Liver (tissue), 2 donors: Measurements from ENCODE around the gene ARFRP1.

Source experiments
- FOXA1 ChIP-seq: IDR thresholded peaks from 2 replicates; pipeline ENCODE4 v1.6.1; 2016; ENCODE audit warnings: antibody characterized with exemption
- TF ChIP-seq, protein P1 (sequence below): fragments of 150-350 bp; IDR thresholded peaks from 2 replicates; pipeline ENCODE4 v1.5.1; 2017; ENCODE audit warnings: improper control_type of control experiment, low read depth, low read length; ENCODE audit not compliant: missing input control
- TF ChIP-seq, protein P2 (sequence below): IDR thresholded peaks from 2 replicates; pipeline ENCODE4 v1.6.1; 2016; ENCODE audit warnings: antibody characterized with exemption, mild to moderate bottlenecking
- donor health status: healthy.

DNA sequence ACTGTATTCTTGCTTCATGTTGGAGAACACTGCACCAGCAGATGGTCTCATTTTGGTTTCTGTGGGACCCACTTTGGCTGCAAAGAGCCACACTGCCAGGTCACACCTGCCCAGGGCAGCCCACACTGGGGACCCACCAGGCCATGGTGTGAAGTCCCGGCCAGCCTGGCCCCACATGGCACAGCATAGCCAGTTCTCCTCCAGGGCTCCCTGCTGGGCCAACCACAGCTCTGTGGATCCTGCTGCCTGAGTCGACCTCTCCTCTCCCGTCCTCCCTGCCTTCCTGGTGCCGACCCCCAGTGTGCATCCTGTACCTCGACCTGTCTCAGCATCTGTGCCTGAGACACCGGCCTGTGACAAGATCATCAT, 3.0 kb downstream of the ARFRP1 start:
- TF ChIP-seq, protein P1, sequence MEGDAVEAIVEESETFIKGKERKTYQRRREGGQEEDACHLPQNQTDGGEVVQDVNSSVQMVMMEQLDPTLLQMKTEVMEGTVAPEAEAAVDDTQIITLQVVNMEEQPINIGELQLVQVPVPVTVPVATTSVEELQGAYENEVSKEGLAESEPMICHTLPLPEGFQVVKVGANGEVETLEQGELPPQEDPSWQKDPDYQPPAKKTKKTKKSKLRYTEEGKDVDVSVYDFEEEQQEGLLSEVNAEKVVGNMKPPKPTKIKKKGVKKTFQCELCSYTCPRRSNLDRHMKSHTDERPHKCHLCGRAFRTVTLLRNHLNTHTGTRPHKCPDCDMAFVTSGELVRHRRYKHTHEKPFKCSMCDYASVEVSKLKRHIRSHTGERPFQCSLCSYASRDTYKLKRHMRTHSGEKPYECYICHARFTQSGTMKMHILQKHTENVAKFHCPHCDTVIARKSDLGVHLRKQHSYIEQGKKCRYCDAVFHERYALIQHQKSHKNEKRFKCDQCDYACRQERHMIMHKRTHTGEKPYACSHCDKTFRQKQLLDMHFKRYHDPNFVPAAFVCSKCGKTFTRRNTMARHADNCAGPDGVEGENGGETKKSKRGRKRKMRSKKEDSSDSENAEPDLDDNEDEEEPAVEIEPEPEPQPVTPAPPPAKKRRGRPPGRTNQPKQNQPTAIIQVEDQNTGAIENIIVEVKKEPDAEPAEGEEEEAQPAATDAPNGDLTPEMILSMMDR: no peak
- TF ChIP-seq, protein P2, sequence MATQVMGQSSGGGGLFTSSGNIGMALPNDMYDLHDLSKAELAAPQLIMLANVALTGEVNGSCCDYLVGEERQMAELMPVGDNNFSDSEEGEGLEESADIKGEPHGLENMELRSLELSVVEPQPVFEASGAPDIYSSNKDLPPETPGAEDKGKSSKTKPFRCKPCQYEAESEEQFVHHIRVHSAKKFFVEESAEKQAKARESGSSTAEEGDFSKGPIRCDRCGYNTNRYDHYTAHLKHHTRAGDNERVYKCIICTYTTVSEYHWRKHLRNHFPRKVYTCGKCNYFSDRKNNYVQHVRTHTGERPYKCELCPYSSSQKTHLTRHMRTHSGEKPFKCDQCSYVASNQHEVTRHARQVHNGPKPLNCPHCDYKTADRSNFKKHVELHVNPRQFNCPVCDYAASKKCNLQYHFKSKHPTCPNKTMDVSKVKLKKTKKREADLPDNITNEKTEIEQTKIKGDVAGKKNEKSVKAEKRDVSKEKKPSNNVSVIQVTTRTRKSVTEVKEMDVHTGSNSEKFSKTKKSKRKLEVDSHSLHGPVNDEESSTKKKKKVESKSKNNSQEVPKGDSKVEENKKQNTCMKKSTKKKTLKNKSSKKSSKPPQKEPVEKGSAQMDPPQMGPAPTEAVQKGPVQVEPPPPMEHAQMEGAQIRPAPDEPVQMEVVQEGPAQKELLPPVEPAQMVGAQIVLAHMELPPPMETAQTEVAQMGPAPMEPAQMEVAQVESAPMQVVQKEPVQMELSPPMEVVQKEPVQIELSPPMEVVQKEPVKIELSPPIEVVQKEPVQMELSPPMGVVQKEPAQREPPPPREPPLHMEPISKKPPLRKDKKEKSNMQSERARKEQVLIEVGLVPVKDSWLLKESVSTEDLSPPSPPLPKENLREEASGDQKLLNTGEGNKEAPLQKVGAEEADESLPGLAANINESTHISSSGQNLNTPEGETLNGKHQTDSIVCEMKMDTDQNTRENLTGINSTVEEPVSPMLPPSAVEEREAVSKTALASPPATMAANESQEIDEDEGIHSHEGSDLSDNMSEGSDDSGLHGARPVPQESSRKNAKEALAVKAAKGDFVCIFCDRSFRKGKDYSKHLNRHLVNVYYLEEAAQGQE: no peak
- TF ChIP-seq FOXA1: no peak
